Stimulated activated CD4-positive, alpha-beta T cell treated with anti-CD3 and anti-CD28 coated beads, Interleukin-1b, Interleukin-23, amount 100 ng/mL, for 1 hour (primary cell): ENCODE data around the gene PIAS1.
"Not testable (repeated sequence)": the region's sequence is repeated elsewhere in the genome, so short reads cannot be mapped to it uniquely, and the experiment has no call there.

Experiments
- DNase-seq, 2 donors: peaks; one replicate each; pipeline ENCODE4 v3.0.0-alpha.2; 2020; ENCODE audit warnings: low read depth in 2 of 2

The PIAS1 gene

GRCh38 chr15:68218331-68218730 is 164.2 kb downstream of the PIAS1 start:
- no peak for DNase-seq

GRCh38 chr15:68218847-68219798 is 165.0 kb downstream of the PIAS1 start:
- no peak for DNase-seq

- DNase-seq: no peak
Observed at GRCh38 chr15:68220489-68220888, 166.4 kb downstream of the PIAS1 start.

- DNase-seq: no peak
Observed at GRCh38 chr15:68220967-68221366, 166.9 kb downstream of the PIAS1 start.

GRCh38 chr15:68221530-68222431 is 167.7 kb downstream of the PIAS1 start:
- DNase-seq: not testable (repeated sequence)

GRCh38 chr15:68222432-68222743 is 168.3 kb downstream of the PIAS1 start:
- not testable (repeated sequence) for DNase-seq

- DNase-seq: no peak
Observed at GRCh38 chr15:68223171-68223570, 169.1 kb downstream of the PIAS1 start.

- no peak for DNase-seq
Observed at GRCh38 chr15:68224108-68224507, 170.0 kb downstream of the PIAS1 start.

- DNase-seq: no peak
Observed at GRCh38 chr15:68224546-68225250, 170.6 kb downstream of the PIAS1 start.

GRCh38 chr15:68225442-68225841 is 171.3 kb downstream of the PIAS1 start:
- DNase-seq: not testable (repeated sequence)

- DNase-seq: no peak
Observed at GRCh38 chr15:68227643-68228142, 173.6 kb downstream of the PIAS1 start.

GRCh38 chr15:68228143-68228970 is 174.2 kb downstream of the PIAS1 start:
- no peak for DNase-seq

GRCh38 chr15:68228971-68229385 is 174.9 kb downstream of the PIAS1 start:
- no peak for DNase-seq

- DNase-seq: peak; percentile 21 to 66
Observed at GRCh38 chr15:68229386-68230156, 175.5 kb downstream of the PIAS1 start, which contains the start of gene CLN6. TSS of gene CLN6 (minus strand) at chr15:68229728. CDS start at chr15:68229584, 144 bp downstream.

GRCh38 chr15:68230157-68231100 is 176.3 kb downstream of the PIAS1 start:
- DNase-seq: no peak

- DNase-seq: no peak
Observed at GRCh38 chr15:68231102-68231818, 177.1 kb downstream of the PIAS1 start.

GRCh38 chr15:68232449-68232848 is 178.3 kb downstream of the PIAS1 start:
- DNase-seq: no peak

GRCh38 chr15:68232937-68233336 is 178.8 kb downstream of the PIAS1 start:
- DNase-seq: no peak
